AG04449 (cell line): ENCODE results near the gene PAM.
A peak's percentile ranks its signal among the peaks of the same experiment; 100 is the strongest.

Experiments
- CTCF ChIA-PET: fragments of 350-600 bp; formaldehyde crosslinking; extraction: SDS; loops from one replicate; lab custom pipeline; 2021; ENCODE audit warnings: antibody characterized with exemption; lab: Yijun Ruan, JAX
- POLR2A ChIA-PET: fragments of 400-600, 350-600 bp; formaldehyde crosslinking; extraction: SDS; loops from one replicate; lab custom pipeline; 2020; ENCODE audit warnings: antibody characterized with exemption, inconsistent platforms; lab: Yijun Ruan, JAX
- DNase-seq: peaks from one replicate; pipeline ENCODE4 v3.0.0-alpha.2; 2010; ENCODE audit warnings: low read depth, low spot score
- H3K4me3 ChIP-seq: 2 replicates; pipeline ENCODE4 v1.5.1; 2011; ENCODE audit warnings: low read depth, mild to moderate bottlenecking, control low read depth, low read length
- CTCF ChIP-seq: IDR thresholded peaks from one replicate; pipeline ENCODE4 v1.5.1; 2011; ENCODE audit warnings: mild to moderate bottlenecking, moderate library complexity, low read length, control low read depth, inconsistent platforms; ENCODE audit not compliant: insufficient read depth; ENCODE audit errors: missing control alignments

PAM gene

GRCh38 chr5:102815540-102816332 is 60.6 kb downstream of the PAM start:
- POLR2A ChIA-PET, result no interaction called here

GRCh38 chr5:102818345-102818744 is 63.2 kb downstream of the PAM start:
- POLR2A ChIA-PET, result no interaction called here

More at GRCh38 chr5:102815540-102816332, 60.6 kb downstream of the PAM start:
- no peak for TF ChIP-seq CTCF
- CTCF ChIA-PET, result no interaction called here
- no peak for DNase-seq
- no peak overlapping the region for H3K4me3 ChIP-seq

DNA sequence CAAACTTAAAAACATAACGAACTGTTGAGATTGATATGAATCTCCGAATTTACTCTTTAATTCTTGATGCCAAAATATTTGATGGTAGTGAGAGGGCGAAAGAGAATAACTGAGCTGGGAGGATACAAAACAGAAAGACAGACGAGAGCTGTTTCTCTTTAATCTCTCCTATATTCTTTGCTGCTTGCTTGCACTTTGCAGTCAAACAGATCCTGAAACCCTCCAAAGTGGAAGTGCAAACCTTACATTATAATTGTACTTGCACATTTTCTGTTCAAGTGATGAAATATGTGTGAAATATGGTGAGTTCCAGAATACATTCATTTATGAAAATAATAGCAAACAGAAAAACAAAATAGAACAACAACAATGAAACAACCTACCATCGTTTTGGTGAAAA is 63.8 kb downstream of the PAM start:
- no peak overlapping the region for H3K4me3 ChIP-seq
- POLR2A ChIA-PET, result no interaction called here
- CTCF ChIA-PET, result interaction anchor here (1.5 kb wide), 1 partner anchor 11 kb away, joined by 4 read pairs; no protein-coding TSS in a partner anchor
- DNase-seq, result no peak
- TF ChIP-seq CTCF, result no peak

More at GRCh38 chr5:102818345-102818744, 63.2 kb downstream of the PAM start:
- H3K4me3 ChIP-seq, result no peak overlapping the region
- TF ChIP-seq CTCF, result no peak
- CTCF ChIA-PET, result no interaction called here
- DNase-seq, result no peak

- no peak overlapping the region for H3K4me3 ChIP-seq
- DNase-seq, result no peak
- TF ChIP-seq CTCF, result no peak
- CTCF ChIA-PET, result interaction anchor here (1.5 kb wide), 1 partner anchor 11 kb away, joined by 4 read pairs; no protein-coding TSS in a partner anchor
- POLR2A ChIA-PET, result no interaction called here
These were observed 64.5 kb downstream of the PAM start for GRCh38 chr5:102819634-102820033.

DNA sequence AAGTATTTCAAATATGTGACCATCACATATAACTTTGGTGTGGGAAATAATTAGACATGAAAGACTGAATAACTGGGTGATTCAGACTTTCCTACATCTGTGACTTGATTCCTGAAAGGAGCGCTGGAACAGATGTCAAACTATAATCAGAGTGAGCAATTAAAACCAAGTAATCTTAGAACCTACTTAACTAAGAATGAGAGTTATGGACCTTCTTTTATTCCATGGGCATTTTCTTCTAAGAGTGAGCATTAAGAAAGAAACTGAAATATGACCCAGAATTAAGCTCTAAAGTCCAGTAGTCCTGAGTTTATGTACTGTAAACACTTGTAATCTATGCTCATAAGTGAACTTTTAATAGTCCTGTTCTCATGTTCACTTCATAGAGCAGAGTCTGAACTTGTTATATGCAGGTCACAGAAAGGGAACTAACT is 68.4 kb downstream of the PAM start:
- TF ChIP-seq CTCF, result no peak
- peak; percentile 29 for DNase-seq
- CTCF ChIA-PET, result interaction anchor here (1.8 kb wide), 1 partner anchor 149 kb away, joined by 5 read pairs; no protein-coding TSS in a partner anchor

DNA sequence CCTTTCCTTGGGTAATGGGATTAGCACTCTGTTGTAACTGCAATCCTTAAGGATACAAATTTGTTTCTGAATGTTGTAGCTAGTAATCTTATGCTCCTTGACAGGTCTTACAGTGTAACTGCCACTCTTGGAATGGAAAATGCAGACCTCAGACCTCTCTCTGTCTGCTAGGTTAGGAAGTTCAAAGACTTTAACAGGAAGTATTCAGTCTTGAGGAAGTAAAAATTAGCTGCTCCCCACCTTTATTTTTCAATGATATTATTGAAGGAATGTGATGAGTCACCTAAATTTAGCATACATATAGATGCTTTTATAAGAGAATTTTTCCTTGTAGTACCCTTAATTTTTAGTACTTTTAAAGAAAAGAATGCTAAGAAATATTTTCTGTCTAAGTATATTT is 71.5 kb downstream of the PAM start:
- ChIA-PET CTCF (interaction anchor here (1.9 to 2.2 kb wide), 2 partner anchors 12 to 146 kb away, joined by 4 to 7 read pairs; no protein-coding TSS in a partner anchor), POLR2A (no interaction called here)
- DNase-seq, result no peak
- H3K4me3 ChIP-seq, result no peak overlapping the region
- no peak for TF ChIP-seq CTCF

More for the DNA sequence above, 68.4 kb downstream of the PAM start:
- POLR2A ChIA-PET, result no interaction called here
- H3K4me3 ChIP-seq, result no peak overlapping the region
